Kidney (tissue), 14 donors: ENCODE data around the gene GPRC5D. TPM values are rescaled to one million over a fixed set of nuclear protein-coding genes. Genes with fewer than 3 reads are reported as not detected.

Source experiments
- DNase-seq, 5 donors: peaks; one replicate each; pipeline ENCODE4 v3.0.0-alpha.2; 2013 to 2020
- FAIRE-seq: peaks from 2 replicates; lab custom pipeline; 2012; peaks lifted over from hg19 to GRCh38; lab: Jason Lieb, UNC
- H3K27ac ChIP-seq, 2 donors: one replicate each; pipeline ENCODE4 v1.7.0; 2013; ENCODE audit warnings: low read depth in 2 of 2, low read length in 2 of 2, inconsistent platforms in 1 of 2
- H3K27me3 ChIP-seq: one replicate; pipeline ENCODE4 v1.7.1; 2013; ENCODE audit warnings: low read length, inconsistent platforms; ENCODE audit not compliant: control insufficient read depth, insufficient read depth
- H3K36me3 ChIP-seq, 3 donors: one replicate each; pipeline versions ENCODE4 v1.7.0 to v1.7.1; 2013; ENCODE audit warnings: low read length in 3 of 3, control low read depth in 1 of 3, inconsistent platforms in 1 of 3; ENCODE audit not compliant: insufficient read depth in 3 of 3, control insufficient read depth in 2 of 3
- H3K4me1 ChIP-seq, 3 donors: one replicate each; pipeline versions ENCODE4 v1.7.0 to v1.7.1; 2013; ENCODE audit warnings: low read length in 3 of 3, inconsistent platforms in 1 of 3, low read depth in 1 of 3; ENCODE audit not compliant: control insufficient read depth in 2 of 3, insufficient read depth in 2 of 3
- H3K4me3 ChIP-seq, 3 donors: one replicate each; pipeline versions ENCODE4 v1.7.0 to v1.8.1; 2013; ENCODE audit warnings: low read length in 3 of 3, control low read depth in 1 of 3, inconsistent platforms in 1 of 3
- H3K9ac ChIP-seq, 3 donors: one replicate each; pipeline versions ENCODE4 v1.7.0 to v1.7.1; 2013; ENCODE audit warnings: low read length in 3 of 3, control low read depth in 1 of 3, inconsistent platforms in 1 of 3
- H3K9me3 ChIP-seq, 3 donors: one replicate each; pipeline versions ENCODE4 v1.7.0 to v1.7.1; 2013; ENCODE audit warnings: low read length in 3 of 3, control low read depth in 1 of 3, inconsistent platforms in 1 of 3; ENCODE audit not compliant: control insufficient read depth in 2 of 3, insufficient read depth in 1 of 3
- intact Hi-C: fragments of 100-400 bp; cut with DNase I; formaldehyde crosslinking; loops from one replicate; pipeline ENCODE4 v1.11.1; 2022
- polyA plus RNA-seq: library from polyadenylated mRNA; stranded (reverse); fragments of 350-450 nt; fragmentation: Illumina TruSeq; extraction: RNeasy Lipid Tissue Mini Kit (QIAGEN cat#74804); gene quantifications from one replicate; pipeline ENCODE4 v1.2.3, GENCODE V29; 2014; ENCODE audit warnings: low read depth, low replicate concordance; ENCODE audit not compliant: insufficient read depth
- total RNA-seq: library from RNA; stranded (reverse); fragmentation: NEBNext Ultra II Directional; extraction: Animal tissue kit (Norgen Biotek cat#: 25700); gene quantifications from one replicate; pipeline ENCODE4 v1.2.1, GENCODE V29; 2021
- TF ChIP-seq, protein P1 (sequence below): IDR thresholded peaks from 3 replicates; pipeline ENCODE4 v1.5.1; 2012; ENCODE audit warnings: mild to moderate bottlenecking, moderate library complexity, borderline replicate concordance; ENCODE audit not compliant: insufficient read depth; ENCODE audit errors: extremely low read depth
- donor health status: control.
- donor health status: control.
- donor health status: control.
- donor health status: control.
- donor health status: control.
- donor health status: DM: yes; HTN: yes; CAD: no.
- donor health status: Normal renal cell carcinoma (clear cell type).

GPRC5D gene
- total and polyA plus RNA-seq, 2 donors from 2014 or later = 0.25 TPM; not detected in 1

DNA sequence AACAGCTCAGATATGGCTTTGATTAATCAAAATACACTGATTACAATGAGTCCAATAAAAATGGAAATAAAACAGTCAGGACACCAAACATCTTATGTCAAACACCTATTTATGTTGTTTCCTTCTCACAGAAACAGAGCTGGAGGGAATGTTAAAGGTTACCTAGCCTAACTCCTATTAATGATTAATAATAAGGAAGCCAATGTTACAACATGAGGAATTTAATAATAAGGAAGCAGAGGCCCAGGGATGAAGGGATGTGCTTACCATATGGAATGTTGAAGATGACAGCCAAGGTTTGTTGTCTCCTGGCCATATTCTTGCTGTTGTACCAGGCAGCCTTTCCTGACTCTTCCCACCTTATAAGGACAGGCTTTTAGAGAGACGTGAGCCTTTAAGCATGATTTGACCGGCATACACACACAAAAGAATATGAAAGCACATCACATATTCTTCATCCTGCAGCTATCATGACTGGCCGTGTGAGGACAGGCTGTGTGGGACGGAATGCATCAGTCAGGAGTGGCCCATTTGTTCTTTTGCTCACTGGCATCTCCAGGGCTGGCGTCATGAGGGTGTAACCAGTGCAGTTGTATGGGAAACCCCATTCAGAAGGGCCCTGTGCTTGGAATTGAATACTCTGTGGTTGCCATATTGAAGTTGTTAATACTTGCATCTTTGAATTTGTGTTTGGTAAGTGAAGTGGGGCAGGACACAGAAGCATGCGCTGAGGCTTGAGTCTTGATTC is 3.1 kb upstream of the GPRC5D start:
- Histone ChIP-seq H3K27ac (no peak overlapping the region), H3K9ac (no peak overlapping the region), H3K27me3 (no peaks in the 10 kb centered on the region), H3K4me1 (peaks cover 4 to 7% (median 5%) of the 10 kb centered on the region in 3 donors), H3K9me3 (no peaks in the 10 kb centered on the region), H3K36me3 (no peaks in the 10 kb centered on the region), H3K4me3 (no peak overlapping the region)
- FAIRE-seq (peak; percentile 62), DNase-seq (peak in 2 of 5 donors; percentile 45 to 62)
- intact Hi-C loops = no loop called here
- TF ChIP-seq, protein P1, sequence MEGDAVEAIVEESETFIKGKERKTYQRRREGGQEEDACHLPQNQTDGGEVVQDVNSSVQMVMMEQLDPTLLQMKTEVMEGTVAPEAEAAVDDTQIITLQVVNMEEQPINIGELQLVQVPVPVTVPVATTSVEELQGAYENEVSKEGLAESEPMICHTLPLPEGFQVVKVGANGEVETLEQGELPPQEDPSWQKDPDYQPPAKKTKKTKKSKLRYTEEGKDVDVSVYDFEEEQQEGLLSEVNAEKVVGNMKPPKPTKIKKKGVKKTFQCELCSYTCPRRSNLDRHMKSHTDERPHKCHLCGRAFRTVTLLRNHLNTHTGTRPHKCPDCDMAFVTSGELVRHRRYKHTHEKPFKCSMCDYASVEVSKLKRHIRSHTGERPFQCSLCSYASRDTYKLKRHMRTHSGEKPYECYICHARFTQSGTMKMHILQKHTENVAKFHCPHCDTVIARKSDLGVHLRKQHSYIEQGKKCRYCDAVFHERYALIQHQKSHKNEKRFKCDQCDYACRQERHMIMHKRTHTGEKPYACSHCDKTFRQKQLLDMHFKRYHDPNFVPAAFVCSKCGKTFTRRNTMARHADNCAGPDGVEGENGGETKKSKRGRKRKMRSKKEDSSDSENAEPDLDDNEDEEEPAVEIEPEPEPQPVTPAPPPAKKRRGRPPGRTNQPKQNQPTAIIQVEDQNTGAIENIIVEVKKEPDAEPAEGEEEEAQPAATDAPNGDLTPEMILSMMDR = no peak

DNA sequence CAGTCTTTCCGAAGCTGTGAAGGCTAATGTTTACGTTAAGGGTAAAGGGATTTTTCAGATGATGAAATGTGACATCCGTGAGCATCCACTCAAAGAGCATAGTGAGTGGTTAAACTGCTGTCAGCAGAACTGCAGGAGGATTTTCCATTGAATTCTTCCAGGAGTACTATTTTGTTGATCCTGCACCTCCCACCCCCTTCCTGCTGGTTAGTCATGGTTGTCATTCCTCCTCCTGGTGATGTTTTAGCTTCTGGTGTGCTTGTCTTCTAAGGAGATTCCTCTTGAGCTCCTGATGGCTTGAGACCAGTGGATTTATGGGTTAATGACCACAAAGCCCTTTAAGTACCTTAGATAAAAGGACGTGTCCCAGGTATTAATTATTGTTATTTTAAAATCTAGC is 2.4 kb upstream of the GPRC5D start:
- Histone ChIP-seq H3K27me3 (no peaks in the 10 kb centered on the region), H3K4me1 (peaks cover 4 to 7% (median 5%) of the 10 kb centered on the region in 3 donors), H3K36me3 (no peaks in the 10 kb centered on the region), H3K4me3 (no peak overlapping the region), H3K9ac (no peak overlapping the region), H3K27ac (no peak overlapping the region), H3K9me3 (no peaks in the 10 kb centered on the region)
- TF ChIP-seq, protein P1 = no peak
- FAIRE-seq (no peak), DNase-seq (peak in 2 of 5 donors; percentile 22 to 24)
- intact Hi-C loops = no loop called here

DNA sequence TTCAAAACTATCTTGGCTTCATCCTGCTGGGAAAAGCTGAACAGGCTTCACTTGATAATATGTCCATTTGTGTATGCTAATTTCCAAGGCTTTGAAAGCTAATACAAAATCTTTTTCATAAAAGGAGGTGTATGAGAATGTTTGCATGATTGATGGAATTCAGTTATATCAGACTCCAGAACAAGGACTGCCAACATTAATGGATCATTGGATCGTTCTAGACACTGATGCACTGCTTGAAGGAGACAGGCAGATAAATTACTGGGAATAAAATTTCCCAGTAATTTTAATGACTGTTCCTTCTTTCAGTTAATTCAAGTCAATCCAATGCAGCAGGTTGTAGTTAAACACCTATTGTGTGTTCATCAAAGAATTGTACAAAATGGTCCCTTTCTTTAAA is 466 bp downstream of the GPRC5D start:
- FAIRE-seq (no peak), DNase-seq (no peak)
- TF ChIP-seq, protein P1 = no peak
- intact Hi-C loops = no loop called here
- H3K36me3 ChIP-seq = no peaks in the 10 kb centered on the region
- no peaks in the 10 kb centered on the region for H3K9me3 ChIP-seq
- H3K4me1 ChIP-seq = peaks cover 4 to 7% (median 5%) of the 10 kb centered on the region in 3 donors
- H3K9ac ChIP-seq = no peak overlapping the region
- no peak overlapping the region for H3K27ac ChIP-seq
- H3K27me3 ChIP-seq = no peaks in the 10 kb centered on the region
- H3K4me3 ChIP-seq = no peak overlapping the region
